H9 (cell line): ENCODE results near the gene MBP. TPM values are rescaled to one million over a fixed set of nuclear protein-coding genes. Genes with fewer than 3 reads are reported as not detected.
A peak's percentile ranks its signal among the peaks of the same experiment; 100 is the strongest.

Source experiments
- DNase-seq: peaks from one replicate; pipeline ENCODE4 v3.0.0-alpha.2; 2017
- H2AFZ ChIP-seq: one replicate; pipeline ENCODE4 v1.6.1; 2013; ENCODE audit warnings: mild to moderate bottlenecking, low read length, control low read depth, moderate library complexity
- H2AK5ac ChIP-seq: 2 replicates; pipeline ENCODE4 v1.6.1; 2013; ENCODE audit warnings: low read length, control low read depth, mixed read lengths; ENCODE audit not compliant: insufficient read length
- H2BK120ac ChIP-seq: one replicate; pipeline ENCODE4 v1.6.1; 2013; ENCODE audit warnings: low read depth, mild to moderate bottlenecking, low read length, control low read depth, inconsistent platforms; ENCODE audit not compliant: poor library complexity, severe bottlenecking
- H2BK12ac ChIP-seq: 2 replicates; pipeline ENCODE4 v1.6.1; 2013; ENCODE audit warnings: low read length, control low read depth, mixed read lengths, low read depth; ENCODE audit not compliant: insufficient read length
- H2BK15ac ChIP-seq: 2 replicates; pipeline ENCODE4 v1.6.1; 2013; ENCODE audit warnings: low read depth, low read length, control low read depth
- H2BK20ac ChIP-seq: one replicate; pipeline ENCODE4 v1.6.1; 2013; ENCODE audit warnings: low read depth, mild to moderate bottlenecking, low read length, control low read depth, inconsistent platforms; ENCODE audit not compliant: poor library complexity, severe bottlenecking
- H2BK5ac ChIP-seq: 2 replicates; pipeline ENCODE4 v1.6.1; 2013; ENCODE audit warnings: low read length, control low read depth, mixed read lengths; ENCODE audit not compliant: insufficient read length
- H3K14ac ChIP-seq: 2 replicates; pipeline ENCODE4 v1.6.1; 2013; ENCODE audit warnings: low read length, control low read depth; ENCODE audit not compliant: insufficient read depth
- H3K18ac ChIP-seq: 2 replicates; pipeline ENCODE4 v1.6.1; 2013; ENCODE audit warnings: low read depth, mild to moderate bottlenecking, mixed read lengths, low read length, control low read depth; ENCODE audit not compliant: insufficient read length
- H3K23ac ChIP-seq: 2 replicates; pipeline ENCODE4 v1.6.1; 2013; ENCODE audit warnings: low read length, control low read depth, mixed read lengths, low read depth; ENCODE audit not compliant: insufficient read length
- H3K23me2 ChIP-seq: 2 replicates; pipeline ENCODE4 v1.6.1; 2013; ENCODE audit warnings: low read depth, mild to moderate bottlenecking, mixed read lengths, low read length, control low read depth; ENCODE audit not compliant: insufficient read length, poor library complexity, severe bottlenecking
- H3K27ac ChIP-seq: 2 replicates; pipeline ENCODE4 v1.5.1; 2013; ENCODE audit warnings: low read length, control low read depth, mixed read lengths, low read depth; ENCODE audit not compliant: insufficient read length
- H3K27me3 ChIP-seq: 2 replicates; pipeline ENCODE4 v1.6.1; 2013; ENCODE audit warnings: low read length, control low read depth, inconsistent platforms; ENCODE audit not compliant: insufficient read depth
- H3K4ac ChIP-seq: 2 replicates; pipeline ENCODE4 v1.6.1; 2013; ENCODE audit warnings: low read depth, mild to moderate bottlenecking, control low read depth, inconsistent platforms, low read length, moderate library complexity
- H3K4me1 ChIP-seq: 2 replicates; pipeline ENCODE4 v1.6.1; 2013; ENCODE audit warnings: low read length, control low read depth, inconsistent platforms; ENCODE audit not compliant: insufficient read depth
- H3K4me2 ChIP-seq: 2 replicates; pipeline ENCODE4 v1.6.1; 2013; ENCODE audit warnings: low read length, control low read depth, mixed read lengths; ENCODE audit not compliant: insufficient read length, insufficient read depth
- H3K56ac ChIP-seq: 2 replicates; pipeline ENCODE4 v1.6.1; 2013; ENCODE audit warnings: low read depth, mild to moderate bottlenecking, mixed read lengths, low read length, control low read depth; ENCODE audit not compliant: insufficient read length
- H3K79me1 ChIP-seq: 2 replicates; pipeline ENCODE4 v1.6.1; 2013; ENCODE audit warnings: low read depth, mild to moderate bottlenecking, moderate library complexity, low read length, control low read depth, inconsistent platforms; ENCODE audit not compliant: insufficient read depth, poor library complexity, severe bottlenecking
- H3K79me2 ChIP-seq: 2 replicates; pipeline ENCODE4 v1.6.1; 2013; ENCODE audit warnings: low read length, control low read depth, inconsistent platforms; ENCODE audit not compliant: insufficient read depth
- H3K9ac ChIP-seq: 2 replicates; pipeline ENCODE4 v1.6.1; 2013; ENCODE audit warnings: low read length, control low read depth, mixed read lengths; ENCODE audit not compliant: insufficient read length; ENCODE audit errors: extremely low read depth
- H3K9me3 ChIP-seq: one replicate; pipeline ENCODE4 v1.6.1; 2013; ENCODE audit warnings: low read depth, low read length, inconsistent platforms; ENCODE audit not compliant: control insufficient read depth
- H3T11ph ChIP-seq: one replicate; pipeline ENCODE4 v1.6.1; 2013; ENCODE audit warnings: mild to moderate bottlenecking, low read length, control low read depth, inconsistent platforms
- H4K20me1 ChIP-seq: one replicate; pipeline ENCODE4 v1.6.1; 2013; ENCODE audit not compliant: control insufficient read depth, insufficient read length, insufficient read depth
- H4K5ac ChIP-seq: 2 replicates; pipeline ENCODE4 v1.6.1; 2013; ENCODE audit warnings: low read depth, mild to moderate bottlenecking, mixed read lengths, low read length, control low read depth; ENCODE audit not compliant: insufficient read length
- H4K8ac ChIP-seq: replicated peaks from 2 replicates; pipeline ENCODE4 v1.6.1; 2013; ENCODE audit warnings: low read length, control low read depth, mixed read lengths, low read depth; ENCODE audit not compliant: insufficient read length
- H4K91ac ChIP-seq: 2 replicates; pipeline ENCODE4 v1.6.1; 2013; ENCODE audit warnings: low read depth, mild to moderate bottlenecking, moderate library complexity, mixed read lengths, low read length, control low read depth; ENCODE audit not compliant: insufficient read length
- H3K27ac Mint-ChIP-seq, 3 experiments: 2 replicates in 2 of 3; 3 replicates in 1 of 3; pipeline ENCODE4 v1.8.0; 2020 to 2021; ENCODE audit warnings: mixed read lengths in 3 of 3, mild to moderate bottlenecking in 1 of 3, moderate library complexity in 1 of 3
- H3K27me3 Mint-ChIP-seq: 2 replicates; pipeline ENCODE4 v1.8.0; 2021; ENCODE audit warnings: low read depth, mild to moderate bottlenecking, moderate library complexity, mixed read lengths
- H3K36me3 Mint-ChIP-seq, 3 experiments: 2 replicates in 2 of 3; 3 replicates in 1 of 3; pipeline ENCODE4 v1.8.0; 2020 to 2021; ENCODE audit warnings: low read depth in 3 of 3, mixed read lengths in 3 of 3; ENCODE audit not compliant: insufficient read depth in 1 of 3
- H3K4me1 Mint-ChIP-seq, 2 experiments: 2 replicates each; pipeline ENCODE4 v1.8.0; 2020; ENCODE audit warnings: mixed read lengths in 2 of 2
- H3K4me3 Mint-ChIP-seq, 2 experiments: 2 replicates in 1 of 2; 3 replicates in 1 of 2; pipeline ENCODE4 v1.8.0; 2020 to 2021; ENCODE audit warnings: mild to moderate bottlenecking in 2 of 2, mixed read lengths in 2 of 2, moderate library complexity in 1 of 2
- H3K9me3 Mint-ChIP-seq, 2 experiments: 2 replicates in 1 of 2; 3 replicates in 1 of 2; pipeline ENCODE4 v1.8.0; 2020; ENCODE audit warnings: mild to moderate bottlenecking in 2 of 2, mixed read lengths in 2 of 2, moderate library complexity in 1 of 2
- CTCF ChIP-seq: fragments of 200-600 bp; sonication (generic); conservative IDR thresholded peaks from 3 replicates; pipeline ENCODE4 v1.8.0; 2021; ENCODE audit warnings: antibody characterized with exemption, mild to moderate bottlenecking
- WGBS: extraction: QIAGEN DNeasy Blood & Tissue Kit; methylation state at CpG from one replicate; pipeline ENCODE4 v1.1.7; 2013; ENCODE audit warnings: missing lambda C conversion rate, low lambda C conversion rate, mixed read lengths; ENCODE audit not compliant: insufficient read length; ENCODE audit errors: extremely low coverage; 5-methylcytosine and 5-hydroxymethylcytosine counted together
- total RNA-seq: library from RNA; stranded (reverse); gene quantifications from 2 replicates; pipeline ENCODE4 v1.2.1, GENCODE V29; 2021

MBP gene
- total RNA-seq, 1 experiment from 2014 or later, result 8.6 TPM

- no peak overlapping the region for H3K4ac ChIP-seq
- no peak overlapping the region for H4K5ac ChIP-seq
- H2BK5ac ChIP-seq, result no peak overlapping the region
- H3K4me1 ChIP-seq, result no peaks in the 10 kb centered on the region
- H2BK120ac ChIP-seq, result no peak overlapping the region
- H3K14ac ChIP-seq, result no peak overlapping the region
- DNase-seq, result no peak
- Mint-ChIP-seq H3K4me1 (peaks cover 0 to 3% of the 10 kb centered on the region in 2 experiments; a peak in 1 of 4 replicates), H3K27me3 (no peaks in the 10 kb centered on the region), H3K9me3 (no peaks in the 10 kb centered on the region; a peak in 1 of 5 replicates), H3K36me3 (peaks cover 7 to 47% (median 36%) of the 10 kb centered on the region in 3 experiments; a peak in 6 of 7 replicates), H3K27ac (peak overlapping the region in 2 of 3 experiments; percentile 55 to 79; a peak in 3 of 7 replicates), H3K4me3 (no peak overlapping the region)
- H3K79me2 ChIP-seq, result no peaks in the 10 kb centered on the region
- no peak overlapping the region for H2BK20ac ChIP-seq
- H3K79me1 ChIP-seq, result no peaks in the 10 kb centered on the region
- H3T11ph ChIP-seq, result no peak overlapping the region
- no peak overlapping the region for H2AFZ ChIP-seq
- H3K27me3 ChIP-seq, result no peaks in the 10 kb centered on the region
- no peak overlapping the region for H4K91ac ChIP-seq
- no peak overlapping the region for H3K27ac ChIP-seq
- no peak for TF ChIP-seq CTCF
- H3K23me2 ChIP-seq, result no peaks in the 10 kb centered on the region
- H3K18ac ChIP-seq, result no peak overlapping the region
- no peak overlapping the region for H3K23ac ChIP-seq
- H3K4me2 ChIP-seq, result no peak overlapping the region
- H3K9me3 ChIP-seq, result no peaks in the 10 kb centered on the region
- H2BK15ac ChIP-seq, result no peak overlapping the region
- no CpG with 5 or more reads among the region's 6 CpGs for WGBS
- no peak overlapping the region for H3K56ac ChIP-seq
- no peak overlapping the region for H4K8ac ChIP-seq
- no peak overlapping the region for H2BK12ac ChIP-seq
- H3K9ac ChIP-seq, result no peak overlapping the region
- no peak overlapping the region for H2AK5ac ChIP-seq
- H4K20me1 ChIP-seq, result no peaks in the 10 kb centered on the region
Measured at GRCh38 chr18:76953156-76953555, 179.4 kb downstream of the MBP start.
